ENCODE data around the gene RUFY4. TPM values are rescaled to one million over a fixed set of nuclear protein-coding genes. Genes with fewer than 3 reads are reported as not detected.

The RUFY4 gene
- under 1 TPM in 4 of 12 donors, not detected in 8; 0.08 to 0.68 (median 0.39) TPM for polyA plus RNA-seq (ENCODE audit: insufficient read length in 12 of 12)
- long read RNA-seq, donor 1, result 0 reads
- long read RNA-seq, donor 2, result 0 reads
- long read RNA-seq, donor 3, result 0 reads
- long read RNA-seq, donor 4, result 0 reads
- long read RNA-seq, donor 5, result 0 reads
- long read RNA-seq, donor 6, result 0 reads
- long read RNA-seq, donor 7, result 0 reads
- long read RNA-seq, donor 8, result 0 reads
- long read RNA-seq, donor 9, result 0 reads
- long read RNA-seq, donor 10, result 0 reads
- long read RNA-seq, donor 11, result 0 reads

GRCh38 chr2:218068721-218069334 is at the start of gene RUFY4:
Gene RUFY4 (plus strand): TSS chr2:218069253. CDS start chr2:218070606, 1,353 bp downstream.
- DNase-seq, result peak; percentile 70

- no peak for DNase-seq
These were observed 49.5 kb upstream of the RUFY4 start for GRCh38 chr2:218019411-218020060.

GRCh38 chr2:218020281-218020680 is 48.8 kb upstream of the RUFY4 start:
- no peak for DNase-seq

- no peak for DNase-seq
These were observed 48.0 kb upstream of the RUFY4 start for GRCh38 chr2:218020966-218021535.

- no peak for DNase-seq
These were observed 47.4 kb upstream of the RUFY4 start for GRCh38 chr2:218021536-218022071.

GRCh38 chr2:218022131-218022850 is 46.8 kb upstream of the RUFY4 start:
- DNase-seq, result no peak

- DNase-seq, result no peak
These were observed 46.1 kb upstream of the RUFY4 start for GRCh38 chr2:218022851-218023530.

GRCh38 chr2:218023636-218024035 is 45.4 kb upstream of the RUFY4 start:
- DNase-seq, result no peak

- no peak for DNase-seq
These were observed 44.7 kb upstream of the RUFY4 start for GRCh38 chr2:218024336-218024735.

GRCh38 chr2:218024871-218025270 is 44.2 kb upstream of the RUFY4 start:
- DNase-seq, result no peak

GRCh38 chr2:218026244-218026643 is 42.8 kb upstream of the RUFY4 start:
- DNase-seq, result no peak

GRCh38 chr2:218026676-218027425 is 42.2 kb upstream of the RUFY4 start:
- no peak for DNase-seq

- DNase-seq, result no peak
These were observed 41.4 kb upstream of the RUFY4 start for GRCh38 chr2:218027426-218028188.

GRCh38 chr2:218028189-218028495 is 40.9 kb upstream of the RUFY4 start:
- no peak for DNase-seq

- no peak for DNase-seq
These were observed 40.3 kb upstream of the RUFY4 start for GRCh38 chr2:218028562-218029348.

- no peak for DNase-seq
These were observed 39.4 kb upstream of the RUFY4 start for GRCh38 chr2:218029366-218030360.

- no peak for DNase-seq
These were observed 38.5 kb upstream of the RUFY4 start for GRCh38 chr2:218030409-218031195.
